H1 (cell line): ENCODE results near the gene DNAJC10.

Source experiments
- CTCF ChIP-seq, 3 experiments: IDR thresholded peaks; 1 replicate in 2 of 3; 2 replicates in 1 of 3; pipeline versions ENCODE4 v1.5.1 to v1.6.1; 2011; ENCODE audit warnings: low read length in 3 of 3, mild to moderate bottlenecking in 3 of 3, inconsistent platforms in 2 of 3, low read depth in 1 of 3, moderate library complexity in 1 of 3; ENCODE audit not compliant: insufficient read depth in 1 of 3; ENCODE audit errors: control extremely low read depth in 1 of 3
- E2F6 ChIP-seq: IDR thresholded peaks from 2 replicates; pipeline ENCODE4 v1.6.1; 2012; ENCODE audit warnings: inconsistent platforms
- EP300 ChIP-seq, 2 experiments: IDR thresholded peaks; 1 replicate in 1 of 2; 2 replicates in 1 of 2; pipeline ENCODE4 v1.6.1; 2011 to 2012; ENCODE audit warnings: low read depth in 2 of 2, low read length in 2 of 2, mild to moderate bottlenecking in 2 of 2, borderline replicate concordance in 1 of 2, inconsistent platforms in 1 of 2, moderate library complexity in 1 of 2
- EZH2 ChIP-seq: fragments of 200-600 bp; sonication (generic); IDR thresholded peaks from 2 replicates; pipeline ENCODE4 v1.7.1; 2012; ENCODE audit warnings: low read depth, mild to moderate bottlenecking, moderate library complexity, low read length, inconsistent platforms; ENCODE audit not compliant: severe bottlenecking
- GABPA ChIP-seq: IDR thresholded peaks from 2 replicates; pipeline ENCODE4 v1.6.1; 2011; ENCODE audit warnings: mild to moderate bottlenecking, low read length, moderate library complexity, borderline replicate concordance; ENCODE audit not compliant: insufficient read depth
- JUN ChIP-seq: IDR thresholded peaks from 2 replicates; pipeline ENCODE4 v1.6.1; 2011; ENCODE audit warnings: low read depth, mild to moderate bottlenecking, improper control_type of control experiment, low read length
- JUND ChIP-seq: IDR thresholded peaks from 2 replicates; pipeline ENCODE4 v1.6.1; 2011; ENCODE audit warnings: mild to moderate bottlenecking, improper control_type of control experiment, low read length
- MAX ChIP-seq: IDR thresholded peaks from 2 replicates; pipeline ENCODE4 v1.6.1; 2012; ENCODE audit warnings: inconsistent platforms
- NANOG ChIP-seq: IDR thresholded peaks from 2 replicates; pipeline ENCODE4 v1.6.1; 2011; ENCODE audit warnings: low read length, low read depth, mild to moderate bottlenecking, inconsistent platforms; ENCODE audit not compliant: insufficient read depth, poor library complexity, severe bottlenecking
- POLR2A ChIP-seq, 2 experiments: IDR thresholded peaks; 1 replicate in 1 of 2; 2 replicates in 1 of 2; pipeline ENCODE4 v1.6.1; 2011; ENCODE audit warnings: low read depth in 2 of 2, low read length in 2 of 2, mild to moderate bottlenecking in 2 of 2; ENCODE audit errors: control extremely low read depth in 1 of 2
- RXRA ChIP-seq: IDR thresholded peaks from 2 replicates; pipeline ENCODE4 v1.6.1; 2011; ENCODE audit warnings: low read depth, mild to moderate bottlenecking, low read length, moderate library complexity; ENCODE audit not compliant: insufficient read depth
- SAP30 ChIP-seq: fragments of 300-600 bp; sonication (generic); IDR thresholded peaks from 2 replicates; pipeline ENCODE4 v1.7.1; 2012; ENCODE audit warnings: low read length, moderate library complexity, mild to moderate bottlenecking, inconsistent platforms; ENCODE audit not compliant: insufficient read depth, insufficient replicate concordance
- SIN3A ChIP-seq, 2 experiments: IDR thresholded peaks in 1 of 2; conservative IDR thresholded peaks in 1 of 2; 2 replicates each; pipeline ENCODE4 v1.6.1; 2011 to 2012; ENCODE audit warnings: low read length in 2 of 2, improper control_type of control experiment in 1 of 2, low read depth in 1 of 2, mild to moderate bottlenecking in 1 of 2

- TF ChIP-seq E2F6 = no peak
- TF ChIP-seq CTCF (IDR thresholded peaks at IDR 0.05; ENCODE audit: control extremely low read depth in 1 of 3, insufficient read depth in 1 of 3, low read depth in 1 of 3, low read length in 3 of 3) = no peak
- TF ChIP-seq EZH2 = no peak
- no peak for TF ChIP-seq EP300 (IDR thresholded peaks at IDR 0.05; ENCODE audit: borderline replicate concordance in 1 of 2, low read depth in 2 of 2, low read length in 2 of 2)
- TF ChIP-seq JUN = no peak
- TF ChIP-seq POLR2A (IDR thresholded peaks at IDR 0.05; ENCODE audit: control extremely low read depth in 1 of 2, low read depth in 2 of 2, low read length in 2 of 2) = no peak
- no peak for TF ChIP-seq SIN3A (conservative IDR thresholded peaks at IDR 0.05 in 1 of 2, IDR thresholded peaks at IDR 0.05 in 1 of 2; ENCODE audit: low read depth in 1 of 2, low read length in 2 of 2)
- TF ChIP-seq MAX = no peak
- no peak for TF ChIP-seq RXRA
- TF ChIP-seq GABPA = no peak
- no peak for TF ChIP-seq JUND
- TF ChIP-seq SAP30 = no peak
- TF ChIP-seq NANOG = no peak
Measured at GRCh38 chr2:182834293-182834692, 118.2 kb downstream of the DNAJC10 start.
